SK-N-SH (cell line): ENCODE measurements around the gene GRAMD1B. TPM values are rescaled to one million over a fixed set of nuclear protein-coding genes. Genes with fewer than 3 reads are reported as not detected.

ENCODE experiments used
- CTCF ChIA-PET: fragments of 300-600, 350-600 bp; formaldehyde crosslinking; extraction: SDS; loops from one replicate; lab custom pipeline; 2021; lab: Yijun Ruan, JAX
- POLR2A ChIA-PET: fragments of 350-600 bp; sonication (Branson Sonifier 250); formaldehyde crosslinking; extraction: SDS; loops from one replicate; lab custom pipeline; 2020; ENCODE audit warnings: antibody characterized with exemption, inconsistent platforms; lab: Yijun Ruan, JAX
- DNase-seq: peaks from one replicate; pipeline ENCODE4 v3.0.0; 2012
- H2AFZ ChIP-seq: fragments of 200-600 bp; sonication (generic); 2 replicates; pipeline ENCODE4 v1.8.1; 2016; ENCODE audit warnings: antibody characterized with exemption, mild to moderate bottlenecking, low read depth
- H3F3A ChIP-seq: fragments of 200-600 bp; sonication (generic); replicated peaks from 2 replicates; pipeline ENCODE3; 2016; ENCODE audit warnings: antibody characterized with exemption, mild to moderate bottlenecking; ENCODE audit not compliant: insufficient read depth
- H3K27ac ChIP-seq, 2 experiments: fragments of 200-500 bp in 1 of 2; fragments of 200-600 bp in 1 of 2; sonication (Bioruptor generic) in 1 of 2; sonication (generic), shearing (Covaris generic) in 1 of 2; 2 replicates each; pipeline versions ENCODE4 v1.5.1 to v1.6.1; 2014 to 2016; ENCODE audit warnings: low read depth in 2 of 2, inconsistent platforms in 1 of 2, low read length in 1 of 2, mild to moderate bottlenecking in 1 of 2, mixed read lengths in 1 of 2
- H3K27me3 ChIP-seq: fragments of 200-600 bp; sonication (generic), shearing (Covaris generic); 2 replicates; pipeline ENCODE4 v1.6.1; 2016; ENCODE audit warnings: mixed run types; ENCODE audit not compliant: insufficient read depth
- H3K36me3 ChIP-seq, 2 experiments: fragments of 200-500 bp in 1 of 2; fragments of 200-600 bp in 1 of 2; sonication (Bioruptor generic) in 1 of 2; sonication (generic) in 1 of 2; replicated peaks in 1 of 2; 2 replicates each; pipeline versions ENCODE3 to v1.5.1; 2014 to 2016; ENCODE audit warnings: low read length in 1 of 2, mild to moderate bottlenecking in 1 of 2; ENCODE audit not compliant: insufficient read depth in 2 of 2, control insufficient read depth in 1 of 2
- H3K4me1 ChIP-seq, 2 experiments: fragments of 200-500 bp in 1 of 2; fragments of 200-600 bp in 1 of 2; sonication (Bioruptor generic) in 1 of 2; sonication (generic), shearing (Covaris generic) in 1 of 2; 2 replicates each; pipeline versions ENCODE4 v1.5.1 to v1.6.1; 2014 to 2016; ENCODE audit warnings: low read depth in 1 of 2, low read length in 1 of 2, mixed run types in 1 of 2; ENCODE audit not compliant: insufficient read depth in 2 of 2, control insufficient read depth in 1 of 2
- H3K4me2 ChIP-seq: fragments of 200-600 bp; sonication (generic), shearing (Covaris generic); 2 replicates; pipeline ENCODE4 v1.6.1; 2017; ENCODE audit warnings: mixed run types
- H3K4me3 ChIP-seq, 2 experiments: fragments of 200-500 bp in 1 of 2; fragments of 200-600 bp in 1 of 2; sonication (Bioruptor generic) in 1 of 2; sonication (generic), shearing (Covaris generic) in 1 of 2; 2 replicates each; pipeline versions ENCODE4 v1.5.1 to v1.8.1; 2014 to 2016; ENCODE audit warnings: low read depth in 2 of 2, inconsistent platforms in 1 of 2, low read length in 1 of 2, mild to moderate bottlenecking in 1 of 2, mixed read lengths in 1 of 2, moderate library complexity in 1 of 2
- H3K79me2 ChIP-seq: fragments of 200-600 bp; sonication (generic); 2 replicates; pipeline ENCODE4 v1.8.1; 2017; ENCODE audit warnings: mild to moderate bottlenecking; ENCODE audit not compliant: insufficient read depth
- H3K9ac ChIP-seq: fragments of 200-600 bp; sonication (generic); 2 replicates; pipeline ENCODE4 v1.6.1; 2017; ENCODE audit warnings: mixed run types
- H3K9me2 ChIP-seq: fragments of 200-600 bp; sonication (generic); 2 replicates; pipeline ENCODE4 v1.6.1; 2017; ENCODE audit warnings: mixed run types
- H3K9me3 ChIP-seq: fragments of 200-600 bp; sonication (generic); 2 replicates; pipeline ENCODE4 v1.6.1; 2017; ENCODE audit warnings: mixed run types, mild to moderate bottlenecking, moderate library complexity
- H4K20me1 ChIP-seq: fragments of 200-600 bp; sonication (generic); 2 replicates; pipeline ENCODE4 v1.6.1; 2017; ENCODE audit warnings: mild to moderate bottlenecking, mixed run types; ENCODE audit not compliant: insufficient read depth
- CHD2 ChIP-seq: fragments of 150-350 bp; IDR thresholded peaks from 2 replicates; pipeline ENCODE4 v1.6.1; 2018; ENCODE audit warnings: low read length; ENCODE audit not compliant: partially characterized antibody
- CTCF ChIP-seq: fragments of 200-600 bp; sonication (generic); IDR thresholded peaks from 2 replicates; pipeline ENCODE4 v1.6.1; 2017; ENCODE audit warnings: antibody characterized with exemption, mild to moderate bottlenecking, moderate library complexity
- ELF1 ChIP-seq: IDR thresholded peaks from 2 replicates; pipeline ENCODE4 v1.4.0; 2012
- EP300 ChIP-seq, 2 experiments: IDR thresholded peaks; 2 replicates each; pipeline versions ENCODE4 v1.4.0 to v1.6.1; 2012; ENCODE audit warnings: borderline replicate concordance in 1 of 2, low read depth in 1 of 2, low read length in 1 of 2
- FOSL2 ChIP-seq: IDR thresholded peaks from 2 replicates; pipeline ENCODE4 v1.4.0; 2012; ENCODE audit warnings: low read depth, mild to moderate bottlenecking, moderate library complexity, borderline replicate concordance
- FOXJ3 ChIP-seq: sonication (generic); formaldehyde crosslinking; IDR thresholded peaks from 2 replicates; pipeline ENCODE4 v1.5.1; 2020; ENCODE audit warnings: mild to moderate bottlenecking, missing genetic modification reagents
- NFIC ChIP-seq: IDR thresholded peaks from 2 replicates; pipeline ENCODE4 v1.4.0; 2012; ENCODE audit warnings: borderline replicate concordance
- RFX5 ChIP-seq: IDR thresholded peaks from 2 replicates; pipeline ENCODE4 v1.6.1; 2012; ENCODE audit warnings: mild to moderate bottlenecking, improper control_type of control experiment, low read length
- RXRA ChIP-seq: IDR thresholded peaks from 2 replicates; pipeline ENCODE4 v1.4.0; 2012; ENCODE audit warnings: low read depth, mild to moderate bottlenecking, borderline replicate concordance
- SIN3A ChIP-seq: IDR thresholded peaks from 2 replicates; pipeline ENCODE4 v1.6.1; 2012; ENCODE audit warnings: low read depth, mild to moderate bottlenecking, low read length, moderate library complexity, borderline replicate concordance
- SMC3 ChIP-seq: IDR thresholded peaks from 2 replicates; pipeline ENCODE4 v1.6.1; 2012; ENCODE audit warnings: low read depth, low read length, improper control_type of control experiment
- TEAD4 ChIP-seq: IDR thresholded peaks from 2 replicates; pipeline ENCODE4 v1.4.0; 2012; ENCODE audit warnings: mild to moderate bottlenecking, borderline replicate concordance; ENCODE audit not compliant: insufficient read depth
- YY1 ChIP-seq: IDR thresholded peaks from 2 replicates; pipeline ENCODE4 v1.4.0; 2012; ENCODE audit warnings: low read depth, mild to moderate bottlenecking
- WGBS: methylation state at CpG from one replicate; pipeline ENCODE4 v1.1.6; 2017; ENCODE audit warnings: low lambda C conversion rate; 5-methylcytosine and 5-hydroxymethylcytosine counted together
- polyA plus RNA-seq, 3 experiments: library from polyadenylated mRNA; depleted of rRNA; stranded (reverse); fragments of >200 nt; gene quantifications; 2 replicates each; pipeline ENCODE4 v1.2.3, GENCODE V29; 2012

The GRAMD1B gene
- polyA plus RNA-seq, 1 of the 3 experiments (the other 2 are of a cell fraction), result 14.5 TPM

DNA sequence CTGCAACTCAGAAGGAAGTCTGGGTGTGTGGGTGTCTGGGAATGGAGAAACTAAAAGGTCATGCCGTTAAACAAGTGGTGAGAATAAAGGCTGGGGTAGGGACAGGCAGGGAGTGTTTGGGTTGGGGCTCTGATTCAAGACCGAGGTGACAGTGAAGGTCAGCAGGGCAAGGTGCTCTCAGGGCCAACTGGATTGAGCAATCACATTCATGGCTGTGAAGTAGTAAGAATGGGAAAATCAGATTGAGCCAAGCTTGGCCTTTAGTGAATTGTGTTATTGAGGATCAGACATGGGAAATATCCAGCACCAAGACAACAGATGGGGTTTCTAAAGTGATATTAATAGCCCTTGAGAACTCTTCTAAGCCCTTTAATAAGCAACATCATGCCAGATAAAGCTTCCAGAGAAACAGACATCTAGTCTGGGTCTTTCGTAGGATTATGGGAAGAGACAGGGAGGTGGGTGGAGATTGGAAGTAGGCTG lies 200.1 kb downstream of the GRAMD1B start:
- CTCF ChIA-PET, result interaction anchor here (0.7 to 5.9 kb wide), 9 partner anchors 11 to 1434 kb away, joined by 3 to 44 read pairs (median 12); partner anchors contain the start of gene SCN3B

DNA sequence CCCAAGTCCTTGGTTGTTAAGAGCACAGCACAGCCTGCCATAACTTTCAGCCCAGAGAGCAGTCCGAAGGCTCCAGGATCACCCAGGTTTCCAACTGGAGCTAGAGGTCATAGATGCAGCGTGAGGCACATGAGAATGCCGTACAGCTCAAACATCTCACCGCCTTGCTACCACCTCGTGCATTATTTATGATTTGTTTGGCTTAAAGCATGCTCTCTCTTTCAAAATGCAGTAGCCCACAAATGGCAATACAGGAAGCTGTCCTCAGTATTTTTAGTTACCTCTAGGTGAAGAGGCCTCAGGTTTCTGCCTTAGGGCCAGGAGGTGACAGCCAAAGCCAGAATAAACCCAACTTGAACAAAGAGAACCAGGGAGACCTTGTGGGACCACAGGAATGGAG lies 210.0 kb downstream of the GRAMD1B start:
- H3K36me3 ChIP-seq, result no peaks in the 10 kb centered on the region
- TF ChIP-seq YY1 (no peak), RFX5 (no peak), NFIC (no peak), ELF1 (no peak), SMC3 (no peak)
- ChIA-PET POLR2A (interaction anchor here (1.2 kb wide), 1 partner anchor 11 kb away, joined by 3 read pairs; no protein-coding TSS in a partner anchor), CTCF (interaction anchor here (0.8 to 13.3 kb wide), 16 partner anchors 10 to 89 kb away, joined by 3 to 441 read pairs (median 6); partner anchors contain the start of gene SCN3B)
- H4K20me1 ChIP-seq, result no peaks in the 10 kb centered on the region
- H3K9me2 ChIP-seq, result no peaks in the 10 kb centered on the region
- H3K9ac ChIP-seq, result no peak overlapping the region
- H3K27me3 ChIP-seq, result 0 out of 2 replicates have a peak, but pooled peaks cover 4% of the 10 kb centered on the region
- no peak overlapping the region for H3K27ac ChIP-seq
- no peaks in the 10 kb centered on the region for H3F3A ChIP-seq
- H3K9me3 ChIP-seq, result no peaks in the 10 kb centered on the region
- H2AFZ ChIP-seq, result no peak overlapping the region
- DNase-seq, result no peak
- WGBS, result 87% methylated on average over 5 of the region's 5 CpGs
- H3K4me3 ChIP-seq, result no peak overlapping the region
- H3K79me2 ChIP-seq, result no peaks in the 10 kb centered on the region
- H3K4me1 ChIP-seq, result peaks cover 0 to 4% of the 10 kb centered on the region in 2 experiments; a peak in 1 of 4 replicates
- no peak overlapping the region for H3K4me2 ChIP-seq

More for the DNA sequence above, 200.1 kb downstream of the GRAMD1B start:
- 84% methylated on average over 3 of the region's 3 CpGs for WGBS
- Histone ChIP-seq H4K20me1 (no peaks in the 10 kb centered on the region), H3K9me2 (no peaks in the 10 kb centered on the region), H3K9me3 (no peaks in the 10 kb centered on the region), H3K79me2 (no peaks in the 10 kb centered on the region), H3K36me3 (no peaks in the 10 kb centered on the region), H3K4me2 (0 out of 2 replicates have a peak overlapping the region, but pooled peaks have one; percentile 37), H3K9ac (no peak overlapping the region), H3K4me3 (no peak overlapping the region), H3K27me3 (no peaks in the 10 kb centered on the region), H2AFZ (no peak overlapping the region), H3F3A (peaks cover 14% of the 10 kb centered on the region), H3K4me1 (peaks cover 4 to 12% of the 10 kb centered on the region in 2 experiments; a peak in 2 of 4 replicates), H3K27ac (peak overlapping the region in 1 of 2 experiments; percentile 58; a peak in 1 of 4 replicates)
- DNase-seq, result no peak
- TF ChIP-seq FOXJ3 (no peak), EP300 (IDR thresholded peaks at IDR 0.05; ENCODE audit: borderline replicate concordance in 1 of 2, low read depth in 1 of 2, low read length in 1 of 2) (no peak), TEAD4 (no peak), SIN3A (no peak), FOSL2 (no peak), NFIC (no peak), CHD2 (no peak), YY1 (no peak), CTCF (no peak), RXRA (no peak)
- POLR2A ChIA-PET, result interaction anchor here (0.8 kb wide), 1 partner anchor 36 kb away, joined by 3 read pairs; no protein-coding TSS in a partner anchor
